GM19238 (cell line): ENCODE data around the gene FMC1.

ENCODE experiments used
- DNase-seq: peaks from one replicate; pipeline ENCODE4 v3.0.0; 2011; ENCODE audit warnings: low spot score; ENCODE audit not compliant: insufficient read length

Gene FMC1

GRCh38 chr7:139374246-139374645, 33.1 kb downstream of the FMC1 start:
- DNase-seq = no peak

GRCh38 chr7:139382439-139382838, 41.3 kb downstream of the FMC1 start:
- no peak for DNase-seq

- DNase-seq = no peak
Measured at GRCh38 chr7:139384611-139385010, 43.5 kb downstream of the FMC1 start.

- DNase-seq = no peak
Measured at GRCh38 chr7:139387594-139387993, 46.5 kb downstream of the FMC1 start.

GRCh38 chr7:139389091-139389490, 48.0 kb downstream of the FMC1 start:
- no peak for DNase-seq

DNA sequence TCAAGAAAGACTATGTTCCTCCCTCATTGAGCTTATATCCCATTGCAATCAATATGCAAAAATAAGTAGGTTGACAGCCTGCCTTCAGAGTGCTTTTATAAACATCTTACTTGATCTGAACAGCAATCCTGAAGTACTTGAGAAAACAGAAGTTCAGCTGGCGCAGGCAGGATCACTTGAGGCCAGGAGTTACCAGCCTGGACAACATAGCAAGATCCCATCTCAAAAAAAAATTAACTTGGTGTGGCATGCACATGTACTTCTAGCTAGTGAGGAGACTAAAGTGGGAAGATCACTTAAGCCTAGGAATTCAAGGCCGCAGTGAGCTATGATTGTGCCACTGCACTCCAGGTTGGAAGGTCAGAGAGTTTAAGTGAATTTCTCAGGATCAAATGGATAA, 48.6 kb downstream of the FMC1 start:
- no peak for DNase-seq

GRCh38 chr7:139393621-139394211, 52.6 kb downstream of the FMC1 start:
- DNase-seq = no peak

GRCh38 chr7:139394540-139394939, 53.4 kb downstream of the FMC1 start:
- no peak for DNase-seq
